Measurements from ENCODE around the gene COL6A3. TPM values are rescaled to one million over a fixed set of nuclear protein-coding genes. Genes with fewer than 3 reads are reported as not detected.
"Not testable (repeated sequence)": the region's sequence is repeated elsewhere in the genome, so short reads cannot be mapped to it uniquely, and the experiment has no call there.

COL6A3 gene
- polyA plus RNA-seq, 3 donors: 210 to 278 (median 226) TPM

DNA sequence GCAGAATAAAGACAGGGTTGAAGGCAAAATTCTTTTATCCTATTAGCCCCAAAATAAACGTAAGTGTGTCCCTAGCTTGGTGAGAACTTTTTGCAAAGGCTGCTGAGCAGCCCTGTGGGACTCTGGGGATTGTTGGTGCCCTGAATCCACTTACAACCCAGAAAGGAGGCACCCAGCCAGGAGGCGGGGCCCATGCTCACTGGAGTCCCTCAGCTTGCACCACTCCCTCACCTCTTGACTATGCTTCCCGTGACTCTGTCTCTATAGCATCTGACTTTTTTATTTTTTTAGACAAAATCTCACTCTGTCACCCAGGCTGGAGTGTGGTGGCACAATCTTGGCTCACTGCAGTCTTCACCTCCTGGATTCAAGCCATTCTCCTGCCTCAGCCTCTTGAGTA, 15.8 kb upstream of the COL6A3 start:
- no peak for DNase-seq (ENCODE audit: extremely low read depth in 1 of 11, low read depth in 9 of 11, low spot score in 4 of 11)

- DNase-seq (ENCODE audit: extremely low read depth in 1 of 11, low read depth in 9 of 11, low spot score in 4 of 11): no peak
Observed at GRCh38 chr2:237427769-237428506, 14.0 kb upstream of the COL6A3 start.

DNA sequence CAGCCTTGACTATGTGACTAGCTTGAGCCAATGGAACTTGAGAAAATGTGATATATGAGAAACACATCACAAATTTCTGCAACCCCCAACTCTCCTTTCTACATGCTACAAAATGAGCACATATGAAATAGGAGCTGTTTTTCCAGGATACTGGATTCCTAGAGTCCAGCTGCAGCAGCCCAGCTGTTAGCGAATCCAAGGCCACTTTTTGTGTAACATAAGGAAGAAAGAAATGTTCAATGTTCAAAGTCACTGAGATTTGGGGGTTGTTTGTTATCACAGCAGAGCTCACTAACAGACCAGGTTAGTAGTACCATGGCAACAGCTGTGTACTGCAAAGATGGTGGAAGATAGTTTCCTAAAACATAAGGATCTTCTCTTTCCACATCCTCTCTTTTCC, 12.6 kb upstream of the COL6A3 start:
- no peak for DNase-seq (ENCODE audit: extremely low read depth in 1 of 11, low read depth in 9 of 11, low spot score in 4 of 11)

- DNase-seq (ENCODE audit: extremely low read depth in 1 of 11, low read depth in 9 of 11, low spot score in 4 of 11): no peak
Observed at GRCh38 chr2:237425320-237425719, 11.4 kb upstream of the COL6A3 start.

- no peak for DNase-seq (ENCODE audit: extremely low read depth in 1 of 11, low read depth in 9 of 11, low spot score in 4 of 11)
Observed at GRCh38 chr2:237424544-237424943, 10.6 kb upstream of the COL6A3 start.

GRCh38 chr2:237423891-237424290, 9.9 kb upstream of the COL6A3 start:
- DNase-seq (ENCODE audit: extremely low read depth in 1 of 11, low read depth in 9 of 11, low spot score in 4 of 11): no peak

- no peak for DNase-seq (ENCODE audit: extremely low read depth in 1 of 11, low read depth in 9 of 11, low spot score in 4 of 11)
Observed at GRCh38 chr2:237422309-237422708, 8.3 kb upstream of the COL6A3 start.

GRCh38 chr2:237421542-237422116, 7.7 kb upstream of the COL6A3 start:
- DNase-seq (ENCODE audit: extremely low read depth in 1 of 11, low read depth in 9 of 11, low spot score in 4 of 11): peak in 9 of 11 donors; percentile 73 to 84 (median 78)

DNA sequence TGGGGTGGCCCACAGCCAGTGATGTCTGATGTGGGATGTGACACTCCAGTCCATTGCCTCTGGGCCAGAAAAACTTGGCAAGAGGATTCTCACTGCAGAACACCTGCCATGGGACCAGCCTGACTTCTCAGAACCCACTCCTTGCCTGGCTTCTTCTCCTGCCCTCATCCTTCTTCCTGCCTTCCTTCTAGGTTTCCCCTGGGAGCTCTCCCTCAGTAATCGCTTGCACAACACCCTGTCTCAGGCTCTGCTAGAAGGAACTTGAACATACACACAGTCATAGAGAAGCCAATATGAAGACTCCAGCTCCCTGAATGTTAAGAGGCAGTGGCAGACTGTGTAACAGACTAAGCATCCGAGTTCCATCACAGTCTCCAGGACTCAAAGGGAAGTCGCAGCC, 4.3 kb upstream of the COL6A3 start:
- DNase-seq (ENCODE audit: extremely low read depth in 1 of 11, low read depth in 9 of 11, low spot score in 4 of 11): no peak

DNA sequence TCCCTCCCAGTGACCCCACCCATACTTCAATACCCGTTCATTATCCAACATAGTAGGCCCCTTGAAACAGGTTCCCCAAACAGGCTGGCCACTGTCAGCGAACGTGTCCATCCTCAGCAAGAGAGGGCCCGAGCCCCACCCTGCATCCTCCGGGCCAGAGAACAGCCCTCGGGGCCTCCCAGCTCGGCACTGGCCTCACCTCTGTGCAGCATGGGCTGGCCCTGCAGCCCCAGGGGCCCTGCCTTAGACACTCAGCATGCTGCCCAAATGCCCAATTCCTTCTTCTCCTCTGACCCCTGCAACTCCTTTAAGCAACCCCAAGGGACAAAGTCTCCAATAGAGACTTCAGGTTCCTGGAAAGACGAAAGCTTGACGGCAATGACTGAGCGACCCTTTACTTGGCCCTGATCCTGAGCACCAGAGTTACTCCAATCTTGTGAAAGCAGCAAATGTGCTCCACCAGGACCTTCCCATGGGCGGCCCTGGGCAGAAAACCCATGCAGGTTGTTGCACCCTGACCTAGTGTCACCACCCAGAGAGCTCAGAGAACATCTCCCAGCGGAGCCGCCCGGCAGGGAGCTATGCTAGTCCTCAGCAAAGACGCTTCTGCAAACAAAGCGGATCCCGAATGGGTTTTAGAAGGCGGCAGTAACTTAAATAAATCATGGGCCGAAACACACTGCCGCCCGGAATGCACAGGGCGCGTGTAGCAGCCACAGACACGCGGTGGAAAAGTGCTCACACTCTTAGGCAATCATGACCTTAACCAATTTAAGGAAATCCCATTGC, 782 bp downstream of the COL6A3 start:
- peak in 1 of 11 donors; percentile 27 for DNase-seq (ENCODE audit: extremely low read depth in 1 of 11, low read depth in 9 of 11, low spot score in 4 of 11)

- DNase-seq (ENCODE audit: extremely low read depth in 1 of 11, low read depth in 9 of 11, low spot score in 4 of 11): no peak
Observed at GRCh38 chr2:237412646-237412987, 1.3 kb downstream of the COL6A3 start.

- no peak for DNase-seq (ENCODE audit: extremely low read depth in 1 of 11, low read depth in 9 of 11, low spot score in 4 of 11)
Observed at GRCh38 chr2:237411683-237412423, 2.1 kb downstream of the COL6A3 start.

DNA sequence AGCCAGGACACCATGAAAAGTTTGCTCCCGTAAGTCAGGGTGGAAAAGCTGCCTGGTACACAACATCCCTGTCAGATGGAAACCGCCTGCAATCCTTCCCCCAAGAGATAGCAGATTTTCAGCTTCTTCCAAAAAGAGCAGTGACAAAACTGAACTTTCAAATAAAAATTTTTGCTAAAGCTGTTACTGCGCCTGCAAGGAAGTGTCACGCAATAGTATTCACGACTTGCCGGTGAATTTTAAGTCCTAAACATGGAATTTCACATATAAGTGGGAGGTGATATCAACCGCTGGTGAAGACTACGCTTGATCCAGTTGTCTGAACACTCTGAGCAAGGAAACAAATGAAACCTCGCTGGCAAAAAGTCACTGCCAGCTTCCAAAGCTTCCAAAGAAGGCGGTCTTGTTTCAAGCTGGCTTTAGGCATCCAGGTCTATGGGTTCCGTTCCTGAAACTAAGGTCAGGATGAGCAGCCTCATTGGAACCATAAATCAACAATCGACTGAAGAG, 2.8 kb downstream of the COL6A3 start:
- no peak for DNase-seq (ENCODE audit: extremely low read depth in 1 of 11, low read depth in 9 of 11, low spot score in 4 of 11)

GRCh38 chr2:237409263-237409662, 4.7 kb downstream of the COL6A3 start:
- not testable (repeated sequence) for DNase-seq (ENCODE audit: extremely low read depth in 1 of 11, low read depth in 9 of 11, low spot score in 4 of 11)

GRCh38 chr2:237408335-237409000, 5.5 kb downstream of the COL6A3 start:
- no peak for DNase-seq (ENCODE audit: extremely low read depth in 1 of 11, low read depth in 9 of 11, low spot score in 4 of 11)

DNA sequence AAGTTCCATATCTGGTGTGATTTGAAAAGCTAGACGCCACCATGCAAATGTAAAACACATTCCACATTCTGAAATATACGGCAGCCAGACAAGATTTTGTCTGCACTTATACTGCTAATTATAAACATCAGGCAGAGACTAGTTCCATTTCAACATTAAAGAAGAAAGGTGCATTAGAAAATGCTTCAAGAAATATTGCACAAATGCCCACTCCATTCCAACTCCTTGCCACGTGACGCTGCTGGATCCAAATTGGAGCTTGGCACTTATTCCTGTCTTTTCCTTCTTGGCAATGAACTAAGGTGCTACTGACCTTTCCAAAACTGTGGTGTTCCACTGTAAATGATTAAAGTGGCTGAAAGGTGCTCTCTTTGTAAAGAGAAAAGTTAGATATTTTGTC, 6.3 kb downstream of the COL6A3 start:
- DNase-seq (ENCODE audit: extremely low read depth in 1 of 11, low read depth in 9 of 11, low spot score in 4 of 11): no peak

DNA sequence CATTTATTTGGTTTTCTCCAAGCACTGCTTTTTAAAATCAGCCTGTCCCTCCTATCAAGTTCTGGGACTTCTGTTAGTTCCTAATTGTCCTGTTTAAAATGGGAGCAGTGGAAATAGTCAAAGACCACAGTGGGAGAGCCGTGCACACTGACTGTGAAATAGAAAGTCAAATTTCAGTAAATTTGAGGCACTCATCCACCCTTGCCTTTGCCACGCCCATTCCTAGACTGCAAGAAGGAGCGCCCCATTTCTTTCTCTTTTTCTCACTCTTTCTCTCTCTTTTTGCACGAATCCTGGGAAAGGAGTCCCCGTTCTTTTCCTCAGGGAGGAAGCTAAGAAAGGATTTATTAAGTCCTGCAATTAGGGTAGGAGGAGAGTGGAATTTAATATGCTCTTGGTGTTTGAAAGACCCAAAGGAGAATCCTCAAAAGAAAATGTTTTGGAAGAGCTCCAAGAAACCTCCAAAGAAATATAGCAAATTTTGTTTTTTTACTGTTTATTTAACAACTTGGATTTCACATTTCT, 7.5 kb downstream of the COL6A3 start:
- no peak for DNase-seq (ENCODE audit: extremely low read depth in 1 of 11, low read depth in 9 of 11, low spot score in 4 of 11)

GRCh38 chr2:237405605-237406004, 8.4 kb downstream of the COL6A3 start:
- no peak for DNase-seq (ENCODE audit: extremely low read depth in 1 of 11, low read depth in 9 of 11, low spot score in 4 of 11)

Measured in renal cortex interstitium (tissue), 11 donors.